Activated naive CD4-positive, alpha-beta T cell treated with Interleukin-2 at 50 U/mL for 16 hours (primary cell): ENCODE measurements around the gene LDLRAD4.

Source experiments
- DNase-seq: peaks from one replicate; pipeline ENCODE4 v3.0.0-alpha.2; 2020

The LDLRAD4 gene

GRCh38 chr18:13625843-13626543, 407.4 kb downstream of the LDLRAD4 start:
- DNase-seq = no peak

- DNase-seq = no peak
Measured at GRCh38 chr18:13626544-13626908, 408.0 kb downstream of the LDLRAD4 start.

- no peak for DNase-seq
Measured at GRCh38 chr18:13627639-13628038, 409.1 kb downstream of the LDLRAD4 start.

- no peak for DNase-seq
Measured at GRCh38 chr18:13628211-13628610, 409.7 kb downstream of the LDLRAD4 start.

- DNase-seq = peak; percentile 49
Measured at GRCh38 chr18:13629841-13630715, 411.5 kb downstream of the LDLRAD4 start.

GRCh38 chr18:13630716-13631268, 412.2 kb downstream of the LDLRAD4 start:
- no peak for DNase-seq

- DNase-seq = no peak
Measured at GRCh38 chr18:13633700-13634099, 415.1 kb downstream of the LDLRAD4 start.

GRCh38 chr18:13635046-13635445, 416.5 kb downstream of the LDLRAD4 start:
- no peak for DNase-seq

GRCh38 chr18:13638719-13639595, 420.4 kb downstream of the LDLRAD4 start:
- no peak for DNase-seq

- no peak for DNase-seq
Measured at GRCh38 chr18:13640266-13640860, 421.8 kb downstream of the LDLRAD4 start.

GRCh38 chr18:13641551-13642439, 423.2 kb downstream of the LDLRAD4 start:
- DNase-seq = no peak

- no peak for DNase-seq
Measured at GRCh38 chr18:13642440-13642827, 423.9 kb downstream of the LDLRAD4 start.

GRCh38 chr18:13643261-13643751, 424.7 kb downstream of the LDLRAD4 start:
- DNase-seq = no peak

GRCh38 chr18:13645093-13645492, 426.5 kb downstream of the LDLRAD4 start:
- DNase-seq = no peak

- no peak for DNase-seq
Measured at GRCh38 chr18:13646633-13647032, 428.1 kb downstream of the LDLRAD4 start.

GRCh38 chr18:13647761-13648160, 429.2 kb downstream of the LDLRAD4 start:
- DNase-seq = no peak

- DNase-seq = no peak
Measured at GRCh38 chr18:13649397-13650390, 431.1 kb downstream of the LDLRAD4 start.

GRCh38 chr18:13653746-13654433, 435.3 kb downstream of the LDLRAD4 start:
- no peak for DNase-seq

- no peak for DNase-seq
Measured at GRCh38 chr18:13657974-13658373, 439.4 kb downstream of the LDLRAD4 start.
